Measurements from ENCODE around the gene TBL1X. TPM values are rescaled to one million over a fixed set of nuclear protein-coding genes. Genes with fewer than 3 reads are reported as not detected.

The TBL1X gene
- total and polyA plus RNA-seq, 2 of the 8 experiments (the other 6 are each of a cell fraction or from before 2014, with no cell fraction given): 13.3 to 25.6 TPM

DNA sequence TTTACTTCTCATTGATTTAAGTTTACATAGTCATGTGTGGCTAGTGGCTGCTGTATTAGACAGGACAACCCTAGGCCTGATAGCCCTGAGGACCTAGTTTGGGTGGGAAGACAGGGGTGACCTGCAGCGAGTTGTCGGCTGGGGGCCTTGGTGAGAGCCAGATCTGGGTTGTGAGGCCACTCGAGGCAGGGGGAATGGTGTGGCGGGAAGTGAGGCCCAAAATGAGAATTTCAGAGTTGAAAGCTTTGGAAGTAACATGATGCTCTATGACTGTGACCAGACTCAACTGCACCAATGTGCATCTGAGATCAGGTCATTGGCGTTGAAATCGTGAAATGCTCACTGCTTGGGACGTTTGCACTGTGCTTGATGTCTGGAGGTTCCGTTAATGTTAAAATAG, 72.9 kb downstream of the TBL1X start (continued):
- TF ChIP-seq RBBP5 (IDR thresholded peaks at IDR 0.05; ENCODE audit: borderline replicate concordance, low read depth, low read length): no peak
- no peak for TF ChIP-seq HDAC6 (IDR thresholded peaks at IDR 0.05; ENCODE audit: low read depth, low read length)

All from H1 (cell line).